Activated CD8-positive, alpha-beta memory T cell treated with anti-CD3 and anti-CD28 coated beads, Interleukin-2, amount 50 U/mL, for 24 hours (primary cell): ENCODE data around the gene ADIPOR2.
"Not testable (repeated sequence)": the region's sequence is repeated elsewhere in the genome, so short reads cannot be mapped to it uniquely, and the experiment has no call there.

Experiments
- DNase-seq: peaks from one replicate; pipeline ENCODE4 v3.0.0-alpha.2; 2020; ENCODE audit errors: extremely low read depth

ADIPOR2 gene

GRCh38 chr12:1732914-1733313, 42.0 kb downstream of the ADIPOR2 start:
- DNase-seq: no peak

- DNase-seq: not testable (repeated sequence)
Observed at GRCh38 chr12:1733712-1734111, 42.8 kb downstream of the ADIPOR2 start.

- no peak for DNase-seq
Observed at GRCh38 chr12:1737652-1738286, 46.9 kb downstream of the ADIPOR2 start.

- DNase-seq: no peak
Observed at GRCh38 chr12:1738446-1738845, 47.6 kb downstream of the ADIPOR2 start.

- DNase-seq: no peak
Observed at GRCh38 chr12:1739368-1739767, 48.5 kb downstream of the ADIPOR2 start.

GRCh38 chr12:1740161-1740948, 49.5 kb downstream of the ADIPOR2 start:
- DNase-seq: no peak

- no peak for DNase-seq
Observed at GRCh38 chr12:1741154-1741949, 50.5 kb downstream of the ADIPOR2 start.

GRCh38 chr12:1744932-1745331, 54.1 kb downstream of the ADIPOR2 start:
- no peak for DNase-seq

- DNase-seq: no peak
Observed at GRCh38 chr12:1747609-1748008, 56.7 kb downstream of the ADIPOR2 start.

GRCh38 chr12:1749019-1749418, 58.1 kb downstream of the ADIPOR2 start:
- no peak for DNase-seq

- no peak for DNase-seq
Observed at GRCh38 chr12:1750300-1750699, 59.4 kb downstream of the ADIPOR2 start.

- no peak for DNase-seq
Observed at GRCh38 chr12:1758376-1758775, 67.5 kb downstream of the ADIPOR2 start.

- no peak for DNase-seq
Observed at GRCh38 chr12:1758887-1759286, 68.0 kb downstream of the ADIPOR2 start.

- DNase-seq: no peak
Observed at GRCh38 chr12:1760566-1761382, 69.9 kb downstream of the ADIPOR2 start.

GRCh38 chr12:1761857-1762256, 71.0 kb downstream of the ADIPOR2 start:
- no peak for DNase-seq

- DNase-seq: no peak
Observed at GRCh38 chr12:1763153-1763552, 72.3 kb downstream of the ADIPOR2 start.

GRCh38 chr12:1766110-1766509, 75.2 kb downstream of the ADIPOR2 start:
- DNase-seq: no peak

- DNase-seq: no peak
Observed at GRCh38 chr12:1767407-1768090, 76.7 kb downstream of the ADIPOR2 start.

- DNase-seq: no peak
Observed at GRCh38 chr12:1768615-1769014, 77.7 kb downstream of the ADIPOR2 start.

- no peak for DNase-seq
Observed at GRCh38 chr12:1769809-1770494, 79.1 kb downstream of the ADIPOR2 start.
